Measurements from ENCODE around the gene TESMIN.

TESMIN gene
- 4.5 reads per million, percentile 18 among the genes with 10 or more reads in this experiment for total RNA-seq

- DNase-seq, result peak; percentile 88
Measured at GRCh38 chr11:68751331-68751856, at the start of gene TESMIN. Gene TESMIN, minus strand, starts transcription at chr11:68751520. Its CDS starts 860 bp downstream, at chr11:68750660.

- DNase-seq, result peak; percentile 33
Measured at GRCh38 chr11:68798221-68798813, 47.0 kb upstream of the TESMIN start.

GRCh38 chr11:68796801-68797200, 45.5 kb upstream of the TESMIN start:
- DNase-seq, result no peak

- DNase-seq, result no peak
Measured at GRCh38 chr11:68792400-68792966, 41.2 kb upstream of the TESMIN start.

DNA sequence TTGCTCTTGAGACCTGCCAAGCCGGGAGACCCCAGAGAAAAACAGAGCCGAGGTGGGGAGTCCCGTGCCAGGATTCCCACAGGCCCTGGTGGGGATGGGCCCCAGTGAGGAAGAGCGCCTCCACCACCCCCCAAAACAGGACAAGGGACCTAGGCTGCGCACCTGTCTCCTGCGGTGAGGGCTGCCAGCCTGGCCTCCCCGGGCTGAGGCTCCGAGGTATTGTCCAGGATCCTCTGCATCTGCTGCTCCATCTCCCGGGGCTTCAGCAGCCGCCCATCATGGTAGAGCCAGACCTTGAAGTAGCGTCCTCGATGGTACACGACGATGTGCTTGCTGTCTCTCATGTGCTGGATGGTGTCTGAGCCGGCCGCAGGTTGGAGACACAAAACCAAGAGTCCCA, 33.3 kb upstream of the TESMIN start:
- no peak for DNase-seq

- DNase-seq, result no peak
Measured at GRCh38 chr11:68783216-68783821, 32.0 kb upstream of the TESMIN start.

- DNase-seq, result no peak
Measured at GRCh38 chr11:68782711-68783110, 31.4 kb upstream of the TESMIN start.

DNA sequence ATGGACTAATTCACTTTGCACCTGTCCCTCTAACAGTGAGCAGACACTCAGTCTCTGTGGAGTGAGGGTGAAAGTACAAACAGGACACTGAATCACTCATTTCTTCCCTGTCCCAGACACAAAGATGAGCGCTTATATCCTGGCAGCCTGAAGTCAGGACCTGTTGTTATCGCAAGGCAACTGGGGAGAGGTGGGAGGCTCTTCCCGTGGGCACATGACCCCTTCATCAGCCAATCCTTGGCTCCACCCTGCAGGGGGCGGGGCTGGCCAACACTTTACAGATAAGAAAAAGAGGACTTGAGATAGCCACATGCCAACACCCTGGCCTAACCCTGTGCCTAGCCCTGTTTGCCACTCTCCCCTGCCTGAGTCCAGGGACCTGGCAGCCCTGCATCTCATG, 29.5 kb upstream of the TESMIN start:
- no peak for DNase-seq

GRCh38 chr11:68778205-68778604, 26.9 kb upstream of the TESMIN start:
- DNase-seq, result no peak

GRCh38 chr11:68776442-68777235, 25.3 kb upstream of the TESMIN start:
- DNase-seq, result no peak

DNA sequence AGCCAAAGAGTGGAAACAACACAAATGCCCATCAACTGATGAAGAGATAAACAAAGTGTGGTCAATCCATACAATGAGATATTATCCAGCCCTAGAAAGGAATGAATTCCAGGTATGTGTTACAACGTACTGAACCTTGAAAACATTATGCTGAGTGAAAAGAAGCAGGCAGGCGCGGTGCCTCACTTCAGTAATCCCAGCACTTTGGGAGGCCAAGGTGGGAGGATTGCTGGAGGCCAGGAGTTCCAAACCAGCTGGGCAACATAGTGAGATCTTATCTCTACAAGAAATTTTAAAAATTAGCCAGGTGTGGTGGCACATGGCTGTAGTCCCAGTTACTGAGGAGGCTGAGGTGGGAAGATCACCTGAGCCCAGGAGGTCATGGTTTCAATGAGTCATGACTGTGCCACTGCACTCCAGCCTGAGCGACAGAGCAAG, 24.6 kb upstream of the TESMIN start:
- DNase-seq, result no peak

DNA sequence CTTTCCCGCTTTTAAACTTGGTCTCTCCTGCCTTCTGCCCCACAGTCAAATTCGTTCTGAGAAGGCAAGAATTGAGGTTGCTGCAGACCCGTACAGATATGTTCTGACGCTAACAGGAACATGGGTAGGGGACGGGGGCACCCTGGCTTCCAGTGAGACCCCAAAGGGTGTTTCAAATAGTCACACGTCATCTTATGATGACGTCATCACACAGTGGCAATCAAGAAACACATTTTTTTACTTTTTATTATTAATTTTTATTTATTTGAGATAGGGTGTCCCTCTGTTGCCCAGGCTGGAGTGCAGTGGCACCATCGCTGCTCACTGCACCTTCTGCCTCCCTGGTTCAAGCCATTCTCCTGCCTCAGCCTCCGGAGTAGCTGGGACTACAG, 22.9 kb upstream of the TESMIN start:
- no peak for DNase-seq

DNA sequence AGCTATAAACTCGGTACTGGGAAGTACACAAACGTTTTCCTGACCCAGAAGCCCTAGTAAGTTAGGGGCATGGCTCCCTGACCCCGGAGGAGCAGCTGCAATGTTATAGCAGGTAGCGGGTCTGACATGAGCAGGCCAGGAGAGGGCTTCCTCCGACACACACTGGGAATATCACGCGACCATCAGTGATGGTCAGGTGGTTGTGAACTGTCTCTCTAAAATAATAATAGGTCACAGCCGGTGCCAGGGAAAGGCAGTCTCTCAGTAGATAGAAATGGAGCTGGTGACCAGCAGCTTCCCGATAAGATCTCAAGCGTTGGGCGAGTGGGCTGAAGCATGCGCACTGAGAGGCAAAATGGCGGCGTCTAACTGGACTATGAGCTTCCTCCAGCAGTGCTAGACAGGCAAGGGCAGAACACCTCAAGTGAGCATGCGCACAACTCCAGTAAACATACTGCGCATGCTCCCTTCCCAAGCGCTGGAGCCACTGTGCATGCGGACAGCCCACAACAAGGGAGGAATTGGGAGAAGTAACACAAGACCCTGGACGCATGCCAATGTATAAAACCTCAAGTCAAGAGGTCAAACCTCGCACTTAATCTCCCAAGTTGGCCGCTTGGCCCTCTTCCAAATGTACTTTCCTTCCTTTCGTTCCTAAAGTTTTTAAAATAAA, 22.3 kb upstream of the TESMIN start:
- no peak for DNase-seq

- no peak for DNase-seq
Measured at GRCh38 chr11:68772936-68773335, 21.6 kb upstream of the TESMIN start.

GRCh38 chr11:68770781-68771180, 19.5 kb upstream of the TESMIN start:
- DNase-seq, result no peak

DNA sequence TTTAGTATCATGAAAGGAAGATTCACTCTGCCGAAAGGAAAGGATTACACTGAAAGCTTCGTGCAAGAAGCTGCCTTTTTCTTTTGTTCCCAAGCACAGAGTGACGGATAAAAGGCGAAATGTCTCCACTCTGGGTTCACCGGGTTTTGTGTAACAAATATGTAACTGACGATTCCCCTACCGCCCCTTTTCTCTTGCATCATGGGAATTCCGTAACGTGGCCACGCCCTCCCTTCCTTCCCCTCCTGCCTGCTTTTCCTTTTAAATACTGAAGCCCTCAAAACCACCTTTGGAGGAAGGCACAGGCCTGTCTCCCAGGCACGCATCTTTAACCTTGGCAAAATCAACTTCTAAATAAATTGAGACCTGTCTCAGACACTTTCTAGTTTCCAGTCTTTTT, 16.4 kb upstream of the TESMIN start:
- no peak for DNase-seq

DNA sequence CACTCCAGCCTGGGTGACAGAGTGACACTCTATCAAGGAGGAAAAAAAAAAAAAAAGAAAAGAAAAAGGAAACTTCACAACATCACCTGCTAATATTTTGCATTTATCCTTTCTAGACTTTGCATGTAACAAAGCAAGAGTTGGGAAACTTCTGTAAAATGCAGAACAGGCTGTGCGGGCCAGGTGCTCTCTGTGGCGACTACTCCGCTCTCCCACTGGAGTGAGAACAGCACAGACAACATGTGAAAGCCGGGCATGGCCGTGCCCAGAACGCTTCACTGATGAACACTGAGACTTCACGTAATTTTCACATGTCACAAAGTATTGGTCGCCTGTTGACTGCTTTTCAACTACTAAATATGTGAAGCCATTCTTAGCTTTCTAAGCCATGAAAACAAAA, 15.5 kb upstream of the TESMIN start:
- no peak for DNase-seq

- no peak for DNase-seq
Measured at GRCh38 chr11:68764746-68765145, 13.4 kb upstream of the TESMIN start.

DNA sequence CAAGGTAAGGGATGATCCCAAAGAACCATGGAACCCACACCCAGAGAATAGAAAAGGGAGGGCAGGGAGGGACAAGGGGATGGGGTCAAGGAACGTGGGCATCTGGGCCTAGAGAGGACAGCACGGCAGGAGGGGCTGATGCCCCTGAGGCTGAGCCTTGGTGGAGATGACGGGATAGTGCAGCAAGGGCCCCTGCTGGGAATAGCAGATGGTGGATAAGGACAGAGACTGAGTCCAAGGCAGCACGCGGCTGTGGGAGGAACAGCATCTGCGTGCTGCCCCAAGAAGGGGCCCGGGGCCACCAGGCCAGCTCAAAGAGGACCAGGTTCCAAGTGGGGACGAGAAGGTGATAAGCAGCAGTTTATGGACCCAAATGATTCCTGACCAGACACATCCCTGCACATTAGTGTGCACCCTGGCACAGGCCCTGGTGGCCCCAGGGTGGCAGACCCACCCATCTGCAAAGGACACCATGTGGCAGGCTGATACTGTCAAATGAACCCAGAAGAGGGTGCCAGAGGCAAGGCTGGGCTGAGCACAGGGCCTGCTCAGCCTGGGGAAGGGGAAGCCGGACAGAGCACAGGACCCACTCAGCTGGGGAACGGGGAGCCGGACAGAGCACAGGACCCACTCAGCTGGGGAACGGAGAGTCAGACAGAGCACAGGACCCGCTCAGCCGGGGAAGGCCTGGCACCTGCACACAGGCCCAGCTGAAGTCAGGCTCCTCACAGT, 12.8 kb upstream of the TESMIN start:
- no peak for DNase-seq

DNA sequence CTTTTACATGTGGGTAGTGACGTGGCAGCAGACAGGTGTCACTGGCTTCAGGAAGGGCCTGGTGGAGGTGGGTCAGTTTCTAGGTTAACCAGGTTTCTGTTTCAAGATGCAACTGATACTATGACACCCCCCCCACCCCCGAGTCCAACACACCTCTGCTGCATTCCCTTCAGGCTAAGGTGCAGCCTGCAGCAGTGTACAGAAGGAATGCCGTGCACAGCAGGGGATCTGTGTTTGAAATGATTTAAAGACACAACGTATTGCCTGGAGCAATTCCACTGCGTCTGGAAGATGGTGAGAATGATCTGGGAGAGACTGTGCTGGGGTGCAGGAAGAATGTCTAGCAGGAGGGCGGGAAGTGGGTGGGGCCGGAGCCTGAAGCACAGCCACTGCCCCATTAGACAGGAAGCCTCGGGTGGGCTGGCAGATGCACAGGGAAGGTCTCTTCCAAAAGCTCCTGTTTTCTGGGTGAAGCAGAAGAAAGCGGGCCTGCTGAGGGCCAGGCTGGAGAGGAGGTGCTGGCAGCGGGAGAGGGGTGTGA, 11.9 kb upstream of the TESMIN start:
- DNase-seq, result no peak

- DNase-seq, result no peak
Measured at GRCh38 chr11:68762481-68762880, 11.2 kb upstream of the TESMIN start.

GRCh38 chr11:68761801-68762200, 10.5 kb upstream of the TESMIN start:
- DNase-seq, result no peak
